Ovary (tissue), 3 donors: ENCODE measurements around the gene DLL1.

Source experiments
- CTCF ChIP-seq, 3 donors: fragments of 450-650 bp in 2 of 3; fragments of 200-600 bp in 1 of 3; IDR thresholded peaks; one replicate each; pipeline versions ENCODE4 v1.5.1 to v1.8.0; 2016 to 2022; ENCODE audit warnings: antibody characterized with exemption in 3 of 3, mild to moderate bottlenecking in 1 of 3
- POLR2A ChIP-seq: fragments of 450-650 bp; IDR thresholded peaks from one replicate; pipeline ENCODE4 v1.6.1; 2017; ENCODE audit warnings: antibody characterized with exemption, mild to moderate bottlenecking, moderate library complexity
- donor health status: DM: no; HTN: no; CAD: no.

GRCh38 chr6:170261643-170262488, 29.0 kb downstream of the DLL1 start:
- TF ChIP-seq CTCF (IDR thresholded peaks at IDR 0.05) (no peak), POLR2A (no peak)
